Hepatocyte (in vitro differentiated cells): ENCODE data around the gene PRSS22.

Experiments used
- CTCF ChIP-seq: fragments of 200-600 bp; sonication (generic); IDR thresholded peaks from 2 replicates; pipeline ENCODE4 v1.5.1; 2016; ENCODE audit warnings: antibody characterized with exemption, mild to moderate bottlenecking; ENCODE audit not compliant: poor library complexity
- EZH2 ChIP-seq: fragments of 200-600 bp; sonication (generic); IDR thresholded peaks from 2 replicates; pipeline ENCODE4 v1.6.1; 2016; ENCODE audit warnings: antibody characterized with exemption, mild to moderate bottlenecking, borderline replicate concordance
- EZH2phosphoT487 ChIP-seq: fragments of 200-600 bp; sonication (generic); IDR thresholded peaks from one replicate; pipeline ENCODE4 v1.6.1; 2018; ENCODE audit warnings: antibody characterized with exemption, mild to moderate bottlenecking, low read depth, moderate library complexity; ENCODE audit not compliant: unreplicated experiment, severe bottlenecking

- no peak for TF ChIP-seq CTCF
- no peak for TF ChIP-seq EZH2
- no peak for TF ChIP-seq EZH2phosphoT487
Observed at GRCh38 chr16:2881783-2882649, 24.0 kb upstream of the PRSS22 start.
